ENCODE data around the gene MRC2. TPM values are rescaled to one million over a fixed set of nuclear protein-coding genes. Genes with fewer than 3 reads are reported as not detected.
A peak's percentile ranks its signal among the peaks of the same experiment; 100 is the strongest.

The MRC2 gene
- total RNA-seq, 2 donors from 2014 or later, result 60.3 to 130 TPM

- intact Hi-C loops (cut with DNase I), result no loop called here
- peak; percentile 26 for DNase-seq (ENCODE audit: low spot score)
These were observed 29.0 kb downstream of the MRC2 start for GRCh38 chr17:62656446-62656845.

- DNase-seq (ENCODE audit: low spot score), result peak; percentile 56
- intact Hi-C loops (cut with DNase I), result no loop called here
These were observed 29.7 kb downstream of the MRC2 start for GRCh38 chr17:62657145-62657665.

DNA sequence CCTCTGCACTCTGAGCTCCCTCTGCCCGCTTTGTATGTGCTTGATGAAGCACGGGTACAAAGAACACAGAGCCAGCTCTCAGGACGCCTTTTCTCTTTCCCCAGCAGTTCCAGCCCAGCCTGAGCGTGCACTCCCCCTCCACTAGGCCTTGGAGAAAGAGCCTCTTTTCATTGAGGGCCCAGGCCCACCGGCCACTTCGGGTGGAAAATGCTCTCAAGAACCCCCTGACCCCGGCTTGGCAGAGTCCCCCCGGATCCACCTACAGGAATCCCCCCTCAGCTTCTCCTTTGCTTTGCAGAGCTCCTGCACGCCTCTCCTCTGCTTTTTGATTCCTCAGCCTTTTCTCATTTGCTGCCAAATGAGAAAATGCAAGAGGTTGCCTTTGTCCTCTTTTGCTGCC is 30.2 kb downstream of the MRC2 start:
- DNase-seq (ENCODE audit: low spot score), result peak; percentile 68
- intact Hi-C loops (cut with DNase I), result no loop called here

- DNase-seq (ENCODE audit: low spot score), result peak; percentile 74
- intact Hi-C loops (cut with DNase I), result no loop called here
These were observed 30.9 kb downstream of the MRC2 start for GRCh38 chr17:62658136-62658920.

- intact Hi-C loops (cut with DNase I), result no loop called here
- DNase-seq (ENCODE audit: low spot score), result no peak
These were observed 33.2 kb downstream of the MRC2 start for GRCh38 chr17:62660629-62661118.

DNA sequence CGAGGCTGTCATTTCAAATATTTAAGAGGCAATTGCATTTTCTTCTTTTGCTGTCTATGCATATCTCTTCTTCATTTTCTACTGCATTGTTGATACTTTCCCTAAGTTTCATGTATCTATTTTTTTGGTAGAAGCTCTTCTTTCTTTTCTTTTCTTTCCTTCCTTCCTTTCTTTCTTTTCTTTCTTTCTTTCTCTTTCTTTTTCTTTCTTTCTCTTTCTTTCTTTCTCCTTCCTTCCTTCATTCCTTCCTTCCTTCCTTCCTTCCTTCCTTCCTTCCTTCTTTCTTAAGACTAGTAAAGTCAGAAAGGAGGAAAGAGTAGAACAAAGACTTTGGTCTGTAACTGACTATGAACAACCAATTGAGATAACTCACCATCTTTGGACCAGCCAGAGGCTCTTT is 33.9 kb downstream of the MRC2 start:
- DNase-seq (ENCODE audit: low spot score), result no peak
- intact Hi-C loops (cut with DNase I), result no loop called here

DNA sequence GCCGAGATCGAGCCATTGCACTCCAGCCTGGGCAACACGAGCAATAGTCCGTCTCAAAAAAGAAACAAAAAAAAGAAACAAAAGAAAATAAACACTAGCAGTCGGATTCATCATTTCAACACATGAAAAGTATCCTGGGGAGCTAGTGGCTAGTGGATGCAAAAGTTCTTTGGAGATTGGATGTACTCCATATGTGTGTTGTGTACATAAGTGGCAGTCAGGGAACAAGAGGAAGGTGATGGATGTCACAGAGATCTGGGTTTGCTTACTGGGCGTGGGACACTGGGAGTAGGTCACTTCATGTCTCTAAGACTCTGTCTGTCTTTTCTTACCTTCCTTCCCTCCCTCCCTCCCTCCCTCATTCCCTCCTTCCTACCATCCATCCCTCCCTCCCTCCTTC is 35.4 kb downstream of the MRC2 start:
- DNase-seq (ENCODE audit: low spot score), result peak; percentile 5
- intact Hi-C loops (cut with DNase I), result no loop called here

DNA sequence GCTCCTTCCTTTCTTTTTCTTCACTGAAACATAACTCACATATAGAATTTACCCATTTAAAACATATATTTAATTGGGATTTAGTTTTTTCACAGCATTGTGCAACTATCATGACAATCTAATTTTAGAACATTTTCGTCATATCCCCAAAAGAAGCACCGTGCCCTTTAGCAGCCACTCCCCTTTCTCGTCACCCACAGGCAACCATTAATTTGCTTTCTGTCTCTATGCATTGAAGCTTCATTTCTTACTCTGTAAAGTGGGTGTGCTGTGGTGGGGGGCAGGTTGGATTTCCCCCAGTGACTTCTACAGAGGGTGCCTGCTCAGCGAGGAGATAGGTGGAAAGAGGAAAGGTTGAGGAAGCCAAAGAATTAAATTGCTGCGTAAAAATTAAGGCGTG is 35.8 kb downstream of the MRC2 start:
- intact Hi-C loops (cut with DNase I), result no loop called here

GRCh38 chr17:62664336-62665120 is 37.1 kb downstream of the MRC2 start:
- DNase-seq (ENCODE audit: low spot score), result peak; percentile 44
- intact Hi-C loops (cut with DNase I), result no loop called here

More for the DNA sequence above, 35.8 kb downstream of the MRC2 start:
- peak; percentile 5 for DNase-seq (ENCODE audit: low spot score)

GRCh38 chr17:62665599-62665998 is 38.1 kb downstream of the MRC2 start:
- peak; percentile 41 for DNase-seq (ENCODE audit: low spot score)
- intact Hi-C loops (cut with DNase I), result no loop called here

DNA sequence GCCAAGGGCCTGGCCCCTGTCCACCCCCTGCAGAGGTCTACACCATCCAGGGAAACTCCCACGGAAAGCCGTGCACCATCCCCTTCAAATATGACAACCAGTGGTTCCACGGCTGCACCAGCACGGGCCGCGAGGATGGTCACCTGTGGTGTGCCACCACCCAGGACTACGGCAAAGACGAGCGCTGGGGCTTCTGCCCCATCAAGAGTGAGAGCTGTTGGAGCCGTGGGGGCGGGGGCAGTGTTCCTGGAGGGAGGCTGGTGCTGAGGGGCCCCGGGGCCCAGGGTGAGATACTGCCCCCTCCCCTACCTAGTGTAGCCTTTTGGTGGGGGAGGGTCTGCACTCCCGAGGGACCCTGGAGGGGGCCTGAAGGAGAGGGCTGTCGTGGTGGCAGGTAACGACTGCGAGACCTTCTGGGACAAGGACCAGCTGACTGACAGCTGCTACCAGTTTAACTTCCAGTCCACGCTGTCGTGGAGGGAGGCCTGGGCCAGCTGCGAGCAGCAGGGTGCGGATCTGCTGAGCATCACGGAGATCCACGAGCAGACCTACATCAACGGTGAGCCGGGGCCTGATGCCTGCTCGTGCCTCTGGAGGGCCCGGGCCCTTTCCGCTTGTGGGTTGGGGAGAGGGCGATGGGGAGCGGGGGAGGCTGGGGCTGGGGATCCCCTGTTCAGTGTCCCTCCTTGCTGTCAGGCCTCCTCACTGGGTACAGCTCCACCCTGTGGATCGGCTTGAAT is 38.8 kb downstream of the MRC2 start:
- intact Hi-C loops (cut with DNase I), result no loop called here
- DNase-seq (ENCODE audit: low spot score), result peak; percentile 73

- intact Hi-C loops (cut with DNase I), result no loop called here
- peak; percentile 79 for DNase-seq (ENCODE audit: low spot score)
These were observed 39.5 kb downstream of the MRC2 start for GRCh38 chr17:62666801-62667591.

DNA sequence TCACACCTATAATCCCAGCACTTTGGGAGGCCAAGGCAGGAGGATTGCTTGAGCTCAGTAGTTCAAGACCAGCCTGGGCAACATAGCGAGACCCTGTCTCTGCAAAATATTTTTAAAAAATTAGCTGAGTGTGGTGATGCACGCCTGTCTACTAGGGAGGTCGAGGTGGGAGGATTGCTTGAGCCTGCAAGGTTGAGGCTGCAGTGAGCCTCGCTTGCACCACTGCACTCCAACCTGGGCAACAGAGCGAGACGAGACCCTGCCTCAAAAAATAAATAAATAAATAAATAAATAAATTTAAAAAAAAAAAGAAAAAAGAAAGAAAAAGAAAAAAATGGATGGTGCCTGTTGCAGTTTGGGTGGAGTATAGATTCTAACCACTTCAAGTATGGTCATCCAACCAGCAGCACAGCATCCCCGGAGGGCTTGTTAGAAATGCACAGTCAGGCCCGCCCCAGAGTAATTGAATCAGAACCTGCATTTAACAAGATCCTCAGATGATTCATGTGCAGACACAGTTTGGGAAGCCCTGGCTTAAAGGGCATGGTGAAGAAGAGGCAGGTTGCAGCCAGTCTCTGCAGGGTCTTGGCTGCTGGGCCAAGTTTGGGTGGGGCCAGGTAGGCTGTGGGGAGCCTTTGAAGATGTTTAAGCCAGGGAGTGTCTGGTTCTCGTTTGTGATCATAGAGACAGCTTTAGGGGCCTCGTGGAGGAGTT is 40.8 kb downstream of the MRC2 start:
- peak; percentile 41 for DNase-seq (ENCODE audit: low spot score)
- intact Hi-C loops (cut with DNase I), result no loop called here

GRCh38 chr17:62670202-62670821 is 42.8 kb downstream of the MRC2 start:
- DNase-seq (ENCODE audit: low spot score), result peak; percentile 76

DNA sequence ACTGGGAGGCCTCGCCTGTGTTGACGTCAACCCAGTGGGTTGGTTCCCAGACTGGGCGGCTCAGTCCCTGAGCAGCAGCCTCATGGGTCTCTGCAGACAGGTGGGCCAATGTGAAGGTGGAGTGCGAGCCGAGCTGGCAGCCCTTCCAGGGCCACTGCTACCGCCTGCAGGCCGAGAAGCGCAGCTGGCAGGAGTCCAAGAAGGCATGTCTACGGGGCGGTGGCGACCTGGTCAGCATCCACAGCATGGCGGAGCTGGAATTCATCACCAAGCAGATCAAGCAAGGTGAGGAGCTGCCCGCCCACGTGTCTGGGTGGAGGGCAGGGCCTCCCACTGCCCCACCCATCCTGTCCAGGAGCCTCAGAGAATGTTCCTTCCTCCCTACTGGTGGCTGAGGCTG is 44.1 kb downstream of the MRC2 start:
- peak; percentile 80 for DNase-seq (ENCODE audit: low spot score)
- intact Hi-C loops (cut with DNase I), result no loop called here

More at GRCh38 chr17:62670202-62670821, 42.8 kb downstream of the MRC2 start:
- intact Hi-C loops (cut with DNase I), result no loop called here

DNA sequence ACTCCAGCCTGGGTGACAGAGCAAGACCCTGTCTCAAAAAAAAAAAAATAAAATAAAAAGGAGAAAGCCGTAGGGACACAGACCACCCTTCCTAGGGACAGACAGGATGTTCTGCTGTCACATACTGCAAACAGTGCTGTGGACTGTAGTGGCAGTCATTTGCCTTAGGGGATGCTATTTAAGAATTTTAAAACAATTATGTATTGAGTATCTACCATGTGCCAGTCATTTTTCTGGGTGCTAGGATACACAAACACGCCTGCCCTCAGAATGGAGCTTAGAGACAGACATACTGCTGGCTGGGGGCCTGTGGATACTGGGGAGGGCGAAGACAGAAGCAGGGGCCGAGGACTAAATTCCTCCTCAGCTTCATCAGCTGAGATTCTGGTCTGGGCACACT is 45.5 kb downstream of the MRC2 start:
- intact Hi-C loops (cut with DNase I), result no loop called here

GRCh38 chr17:62673614-62674362 is 46.3 kb downstream of the MRC2 start:
- intact Hi-C loops (cut with DNase I), result no loop called here
- DNase-seq (ENCODE audit: low spot score), result peak; percentile 71

More for the DNA sequence above, 45.5 kb downstream of the MRC2 start:
- DNase-seq (ENCODE audit: low spot score), result peak; percentile 29

Data from posterior vena cava (tissue), 2 donors.